ENCODE measurements around the gene ANKRD44.

Gene ANKRD44

GRCh38 chr2:197113275-197113711 lies 197.3 kb downstream of the ANKRD44 start:
- DNase-seq (no peak), ATAC-seq (no peak)

- DNase-seq, result no peak
- ATAC-seq, result no peak
Measured at GRCh38 chr2:197109326-197109725, 201.3 kb downstream of the ANKRD44 start.

- ATAC-seq (no peak), DNase-seq (no peak)
Measured at GRCh38 chr2:197108758-197109157, 201.8 kb downstream of the ANKRD44 start.

GRCh38 chr2:197107291-197108269 lies 203.0 kb downstream of the ANKRD44 start:
- no peak for ATAC-seq

GRCh38 chr2:197103363-197103762 lies 207.2 kb downstream of the ANKRD44 start:
- DNase-seq, result no peak
- ATAC-seq, result no peak

More at GRCh38 chr2:197107291-197108269, 203.0 kb downstream of the ANKRD44 start:
- DNase-seq, result no peak

- no peak for ATAC-seq
- DNase-seq, result no peak
Measured at GRCh38 chr2:197102231-197102630, 208.3 kb downstream of the ANKRD44 start.

- ATAC-seq (no peak), DNase-seq (no peak)
Measured at GRCh38 chr2:197101519-197101918, 209.1 kb downstream of the ANKRD44 start.

GRCh38 chr2:197097578-197098366 lies 212.8 kb downstream of the ANKRD44 start:
- ATAC-seq, result no peak

GRCh38 chr2:197096649-197097048 lies 213.9 kb downstream of the ANKRD44 start:
- no peak for DNase-seq
- ATAC-seq, result no peak

More at GRCh38 chr2:197097578-197098366, 212.8 kb downstream of the ANKRD44 start:
- no peak for DNase-seq

- DNase-seq, result no peak
- no peak for ATAC-seq
Measured at GRCh38 chr2:197092431-197092830, 218.1 kb downstream of the ANKRD44 start.

DNA sequence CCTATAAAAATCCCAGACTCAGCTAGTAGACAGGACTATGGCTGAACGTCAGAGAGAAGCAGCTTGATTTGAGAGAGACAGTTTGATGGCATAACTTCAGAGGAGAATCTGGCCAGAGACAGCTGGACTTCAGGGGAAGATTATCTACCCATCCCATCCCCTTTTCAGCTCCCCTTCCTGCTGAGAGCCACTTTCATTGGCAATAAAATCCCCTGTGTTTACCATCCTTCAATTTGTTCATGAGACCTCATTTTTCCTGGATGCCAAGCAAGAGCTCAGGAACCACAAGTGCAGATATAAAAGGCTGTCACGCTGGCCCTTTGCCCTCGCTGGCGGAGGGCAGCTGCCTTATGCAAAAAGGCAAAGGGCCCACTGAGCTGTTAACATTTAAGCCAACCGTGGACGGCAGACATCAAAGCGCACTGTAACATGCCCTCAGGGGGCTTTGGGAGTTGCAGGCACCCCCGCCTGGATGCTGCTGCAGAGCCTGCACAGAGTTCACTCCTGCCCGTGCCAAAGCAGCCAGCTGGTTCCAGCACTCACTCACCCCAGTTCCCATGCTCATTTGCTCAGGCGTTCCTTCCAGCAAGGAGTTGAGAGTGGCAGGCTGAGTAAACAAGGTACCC lies 219.7 kb downstream of the ANKRD44 start:
- DNase-seq (no peak), ATAC-seq (no peak)

DNA sequence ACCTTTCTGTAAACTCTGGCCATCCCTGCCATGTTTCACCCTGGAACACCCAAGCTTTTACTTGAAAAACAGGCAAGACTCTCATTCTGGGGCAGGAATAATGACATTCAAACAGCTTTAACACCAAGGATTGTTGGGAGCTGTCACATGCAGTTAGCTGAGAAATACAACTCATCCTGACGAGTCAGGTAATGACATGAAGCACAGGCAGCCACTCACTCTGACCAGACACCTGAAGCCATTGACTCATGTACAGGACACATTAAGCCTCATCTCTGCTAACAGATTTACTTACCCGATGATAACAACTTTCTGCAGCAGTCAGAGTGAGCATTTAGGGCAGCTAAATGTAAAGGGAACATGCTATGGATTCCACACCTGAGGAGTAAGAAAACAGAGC lies 220.9 kb downstream of the ANKRD44 start:
- ATAC-seq, result no peak
- DNase-seq, result no peak

DNA sequence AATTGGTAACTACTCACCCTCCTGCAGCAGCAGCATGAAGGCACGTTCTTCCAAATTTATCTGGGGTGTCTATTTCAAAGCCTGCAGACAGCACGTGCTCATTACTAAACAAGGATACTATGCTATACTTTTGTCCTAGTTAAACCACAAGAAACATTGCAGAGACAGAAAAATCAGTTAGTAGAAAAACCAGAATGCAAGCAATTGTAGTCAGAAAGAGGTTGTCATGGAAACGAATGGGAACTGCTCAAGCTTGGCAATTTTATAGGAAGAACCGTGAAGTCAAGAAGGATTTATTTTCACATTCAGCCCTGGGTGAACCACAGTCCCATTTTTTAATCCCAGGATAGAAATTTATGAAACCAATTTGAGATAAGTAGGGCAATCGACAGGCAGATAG lies 221.9 kb downstream of the ANKRD44 start:
- no peak for DNase-seq
- ATAC-seq, result no peak

GRCh38 chr2:197086500-197086899 lies 224.1 kb downstream of the ANKRD44 start:
- ATAC-seq (no peak), DNase-seq (no peak)

- DNase-seq (no peak), ATAC-seq (no peak)
Measured at GRCh38 chr2:197085665-197086064, 224.9 kb downstream of the ANKRD44 start.

DNA sequence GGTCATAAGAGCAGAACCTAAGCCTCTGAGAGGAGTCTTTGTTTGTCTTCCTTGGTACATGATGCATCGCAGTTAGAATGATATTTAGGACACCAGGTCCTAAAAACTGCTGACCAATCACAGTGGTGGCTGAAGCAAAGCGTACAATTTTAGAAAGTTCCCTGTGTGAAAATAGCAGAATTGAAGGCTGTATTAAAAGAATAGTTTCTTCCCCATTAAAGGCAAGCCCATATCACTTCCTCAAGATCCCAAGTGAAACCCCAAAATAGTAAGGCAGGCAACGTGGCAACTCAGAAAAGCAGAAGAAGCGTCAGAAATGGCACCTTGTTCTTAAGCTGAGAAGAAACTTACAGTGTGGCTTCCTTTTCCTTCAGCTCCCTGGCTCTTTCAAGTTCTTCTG lies 229.3 kb downstream of the ANKRD44 start:
- no peak for ATAC-seq
- DNase-seq, result no peak

GRCh38 chr2:197080578-197081216 lies 229.9 kb downstream of the ANKRD44 start:
- DNase-seq (no peak), ATAC-seq (no peak)

- DNase-seq (no peak), ATAC-seq (no peak)
Measured at GRCh38 chr2:197079832-197080555, 230.6 kb downstream of the ANKRD44 start.

DNA sequence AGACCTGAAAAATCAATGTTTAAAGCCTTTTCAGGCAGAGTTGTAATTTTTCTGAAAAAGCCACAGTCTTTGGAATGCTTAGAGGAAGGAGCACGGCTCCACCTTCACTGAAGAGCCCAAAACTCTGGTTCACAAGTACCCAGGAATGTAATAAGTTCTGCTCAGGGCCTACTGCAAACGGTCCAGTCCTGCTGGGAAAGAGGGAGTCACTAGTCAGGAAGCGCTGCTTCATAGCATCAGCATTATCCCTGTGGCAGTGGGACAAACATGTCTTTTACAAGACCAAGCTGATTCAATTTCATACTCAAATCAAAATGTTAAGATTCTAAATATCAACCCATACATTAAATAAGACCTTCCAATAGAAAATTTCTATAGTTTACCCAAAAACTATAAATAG lies 231.2 kb downstream of the ANKRD44 start:
- DNase-seq, result no peak
- no peak for ATAC-seq

DNA sequence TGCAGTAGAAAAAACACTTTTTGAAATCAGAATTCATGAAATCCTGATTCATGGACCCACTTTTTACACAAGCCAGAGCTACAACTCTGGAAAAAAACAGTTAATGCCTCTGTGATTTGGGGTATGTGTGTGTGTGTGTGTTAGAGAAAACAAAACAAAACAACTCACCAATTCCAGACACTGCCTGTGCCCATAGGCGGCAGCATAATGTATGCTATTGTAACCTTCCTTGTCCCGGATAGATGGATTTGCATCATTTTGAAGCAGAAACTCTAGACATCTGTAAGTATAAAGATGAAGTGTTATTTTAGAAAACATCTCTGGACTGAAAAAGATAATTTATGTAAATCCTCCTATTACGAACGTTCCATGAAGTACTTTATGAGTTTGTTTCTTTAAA lies 232.0 kb downstream of the ANKRD44 start:
- ATAC-seq (no peak), DNase-seq (no peak)

- DNase-seq (no peak), ATAC-seq (no peak)
Measured at GRCh38 chr2:197077336-197077735, 233.2 kb downstream of the ANKRD44 start.
